Stimulated activated CD8-positive, alpha-beta memory T cell treated with anti-CD3 and anti-CD28 coated beads, Interleukin-12 subunit alpha, Interleukin-12 subunit beta, amount 100 ng/mL, for 1 hour (primary cell): ENCODE results near the gene KRT13.
"Not testable (repeated sequence)": the region's sequence is repeated elsewhere in the genome, so short reads cannot be mapped to it uniquely, and the experiment has no call there.

ENCODE experiments used
- DNase-seq: peaks from one replicate; pipeline ENCODE4 v3.0.0-alpha.2; 2020; ENCODE audit warnings: low read depth

The KRT13 gene

DNA sequence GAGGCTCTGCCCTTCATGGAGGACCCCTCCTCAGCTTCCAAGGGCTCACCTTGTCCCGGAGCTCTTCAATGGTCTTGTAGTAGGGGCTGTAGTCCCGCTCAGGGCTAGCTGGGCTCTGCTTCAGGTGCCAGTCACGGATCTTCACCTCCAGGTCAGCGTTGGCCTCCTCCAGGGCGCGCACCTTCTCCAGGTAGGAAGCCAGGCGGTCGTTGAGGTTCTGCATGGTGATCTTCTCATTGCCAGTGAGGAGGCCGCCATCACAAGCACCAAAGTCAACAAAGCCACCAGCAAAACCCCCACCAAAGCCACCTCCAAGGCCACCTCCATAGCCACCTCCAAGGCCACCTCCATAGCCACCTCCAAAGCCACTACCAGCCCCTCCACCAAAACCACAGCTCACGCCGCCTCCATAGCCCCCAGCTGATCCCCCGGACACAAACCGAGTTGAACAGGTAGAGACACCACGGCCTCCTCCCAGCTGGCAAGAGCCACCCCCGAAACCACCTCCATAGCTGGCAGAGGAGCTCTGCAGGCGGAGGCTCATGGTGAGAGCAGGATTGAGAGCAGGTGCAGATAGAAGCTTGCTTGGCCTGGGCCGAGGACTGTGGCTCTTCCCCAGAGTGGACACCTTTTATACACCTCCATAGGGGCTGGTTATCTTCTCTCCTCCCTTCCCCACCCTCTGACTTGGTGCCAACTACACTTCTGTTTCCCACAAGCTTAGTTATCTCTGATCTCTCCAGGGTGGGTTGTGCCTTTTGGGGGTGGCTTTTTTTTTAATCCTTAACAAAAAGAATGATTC is at the start of gene KRT13:
KRT13 (minus strand) TSS at position 606 of the 802 bp plus-strand sequence; CDS start at position 544, 62 bp downstream.
- no peak for DNase-seq

DNA sequence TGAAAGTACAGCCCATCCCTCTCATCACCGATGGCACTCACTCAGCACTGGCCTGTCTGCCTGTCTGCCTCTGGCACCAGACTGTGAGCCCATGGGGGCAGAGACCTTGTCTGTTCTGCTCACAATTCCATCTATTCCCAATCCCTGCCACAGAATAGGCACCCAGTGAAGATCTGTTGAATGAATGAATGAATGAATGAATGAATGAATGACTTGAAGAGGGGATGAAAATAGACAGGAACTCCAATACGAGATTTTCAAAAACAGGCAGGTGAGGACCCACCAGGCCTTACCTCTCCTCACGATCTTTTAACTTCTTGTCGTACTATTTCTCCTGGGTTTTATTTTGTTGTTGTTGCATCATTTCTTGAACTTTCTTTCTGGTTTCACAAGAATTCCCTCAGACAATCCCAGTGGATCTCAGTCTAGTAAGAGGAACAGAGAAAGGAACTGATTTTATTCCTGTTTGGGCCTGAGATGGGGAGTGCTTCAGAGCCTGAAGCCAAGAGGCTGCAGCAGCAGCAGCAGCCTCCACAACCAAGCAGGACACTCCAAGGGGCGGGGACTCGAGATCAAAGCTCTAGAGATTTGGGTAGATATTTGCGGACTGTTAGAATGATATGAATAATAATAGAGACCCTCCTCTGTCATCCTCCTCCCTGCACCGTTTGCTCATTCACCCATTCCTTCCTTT is 48.7 kb upstream of the KRT13 start:
- DNase-seq: no peak

- no peak for DNase-seq
These were observed 47.8 kb upstream of the KRT13 start for GRCh38 chr17:41553176-41553575.

DNA sequence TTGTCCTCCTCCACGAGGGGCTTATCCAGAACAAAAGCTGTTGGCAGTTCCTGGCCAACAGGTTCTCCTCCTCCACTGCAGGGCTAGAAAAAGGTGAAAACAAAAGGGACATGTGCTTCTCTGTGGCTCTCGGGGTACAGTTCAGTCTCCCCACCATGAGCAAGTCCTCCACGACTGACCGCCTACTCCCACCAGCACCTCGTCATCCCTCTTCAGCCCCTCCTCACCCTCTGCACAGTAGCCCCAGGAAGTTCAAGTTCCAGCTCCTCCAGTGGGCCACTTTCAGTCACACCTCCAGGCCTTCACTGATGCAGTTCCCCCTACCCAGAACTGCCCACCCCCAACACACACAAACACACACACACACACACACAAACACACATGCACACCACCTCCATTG is 47.0 kb upstream of the KRT13 start:
- no peak for DNase-seq

DNA sequence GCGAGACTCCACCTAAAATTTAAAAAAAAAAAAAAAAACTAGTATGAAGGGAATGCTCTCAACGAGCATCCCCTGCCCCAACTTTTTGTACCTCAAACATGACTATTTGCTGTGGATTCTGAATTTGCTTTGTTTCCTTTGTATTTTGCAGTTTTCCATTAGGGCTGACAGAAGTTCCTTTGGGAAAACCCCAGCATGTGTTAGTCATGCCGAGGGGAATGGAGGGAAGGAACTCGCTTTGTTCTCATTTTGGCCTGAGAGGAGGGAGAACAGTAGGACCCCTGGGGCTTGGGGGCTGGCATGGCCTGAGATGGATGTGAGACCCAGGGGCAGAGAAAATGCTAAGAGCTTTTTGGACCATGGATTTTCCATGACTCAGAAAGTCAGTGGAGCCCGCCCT is 46.0 kb upstream of the KRT13 start:
- DNase-seq: no peak

DNA sequence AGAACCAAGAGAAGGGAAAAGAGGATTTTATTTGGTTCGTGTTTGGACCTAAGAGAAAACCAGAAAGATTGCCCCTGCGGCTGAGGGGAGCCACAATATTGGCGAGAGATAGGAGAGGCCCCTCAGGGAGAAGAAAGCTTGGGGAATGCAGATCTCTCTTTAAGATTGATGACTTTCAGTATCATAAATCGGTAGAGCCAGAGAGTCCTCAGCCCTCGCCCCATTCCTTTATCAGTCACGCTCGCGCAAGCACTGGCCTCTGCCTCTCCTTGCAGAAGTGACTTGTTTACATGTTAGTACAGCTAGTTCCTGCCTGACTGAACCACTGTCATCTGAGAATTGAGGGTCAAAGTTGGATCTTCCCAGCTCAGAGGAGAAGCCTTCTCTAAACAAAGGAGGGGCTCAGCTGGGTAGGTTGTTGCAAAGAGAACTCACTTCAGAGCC is 44.2 kb upstream of the KRT13 start:
- DNase-seq: no peak

- DNase-seq: peak; percentile 72
These were observed 43.6 kb upstream of the KRT13 start for GRCh38 chr17:41548844-41549595.

DNA sequence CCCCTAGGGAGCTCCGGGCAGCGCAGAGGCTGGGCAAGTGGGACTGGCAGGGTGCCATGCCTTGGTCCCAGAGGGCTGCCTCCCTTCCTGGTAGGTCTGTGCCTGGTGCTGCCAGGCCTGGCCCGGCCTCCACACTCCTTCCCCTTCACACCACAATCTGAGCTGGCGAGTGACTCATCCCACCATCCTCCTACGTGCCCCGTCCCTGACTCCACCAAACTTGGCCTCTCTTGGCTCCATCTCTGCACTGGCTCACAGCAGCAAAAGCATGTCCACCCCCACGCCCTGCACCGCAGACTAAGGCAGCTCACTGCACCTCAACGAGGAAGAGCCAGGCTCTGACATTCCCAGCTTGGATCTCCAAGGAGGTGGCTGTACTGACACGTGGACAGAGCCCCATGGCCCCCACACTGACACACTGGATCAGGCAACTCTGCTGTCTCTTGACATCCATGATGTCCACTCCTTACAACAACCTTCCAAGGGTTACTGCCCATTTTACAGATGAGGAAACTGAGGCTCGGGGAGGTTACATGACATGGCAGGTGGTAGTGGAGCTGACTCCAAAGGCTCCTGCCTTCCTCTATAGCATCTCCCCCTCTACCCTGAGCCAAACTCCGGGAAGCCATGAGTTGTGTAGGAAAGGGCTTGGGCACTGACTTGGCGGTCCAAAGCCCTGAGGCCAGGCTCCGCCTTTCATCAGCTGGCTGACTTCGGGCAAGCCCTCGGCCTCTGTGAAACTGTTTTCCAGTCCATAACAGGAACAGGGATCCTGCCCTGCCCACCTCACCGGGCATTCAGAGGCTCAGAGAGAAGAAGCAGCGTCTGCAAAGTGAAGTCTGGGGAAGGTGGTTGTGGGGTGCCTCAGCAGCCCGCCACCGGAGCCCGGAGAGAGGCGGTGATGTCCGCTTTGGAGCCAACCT is 42.8 kb upstream of the KRT13 start:
- DNase-seq: peak; percentile 12

- no peak for DNase-seq
These were observed 42.0 kb upstream of the KRT13 start for GRCh38 chr17:41547378-41547841.

DNA sequence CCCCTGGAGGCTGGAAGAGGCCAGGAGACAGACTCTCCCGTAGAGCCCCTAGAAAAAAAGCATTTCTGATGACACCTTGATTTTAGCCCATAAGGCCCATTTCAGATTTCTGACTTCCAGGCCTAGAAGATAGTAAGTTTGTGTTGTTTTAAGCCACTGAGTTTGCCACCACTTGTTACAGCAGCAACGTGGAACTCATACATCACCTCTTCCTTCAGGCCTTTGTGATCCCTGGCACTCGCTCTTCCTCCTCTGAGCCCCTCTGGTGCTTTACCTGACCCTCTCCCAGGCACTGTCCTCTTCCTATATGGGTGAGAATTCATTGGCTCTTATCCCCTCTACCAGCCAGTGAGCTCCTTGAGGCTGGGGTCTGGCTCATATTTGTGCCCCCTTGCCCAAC is 41.4 kb upstream of the KRT13 start:
- DNase-seq: no peak

DNA sequence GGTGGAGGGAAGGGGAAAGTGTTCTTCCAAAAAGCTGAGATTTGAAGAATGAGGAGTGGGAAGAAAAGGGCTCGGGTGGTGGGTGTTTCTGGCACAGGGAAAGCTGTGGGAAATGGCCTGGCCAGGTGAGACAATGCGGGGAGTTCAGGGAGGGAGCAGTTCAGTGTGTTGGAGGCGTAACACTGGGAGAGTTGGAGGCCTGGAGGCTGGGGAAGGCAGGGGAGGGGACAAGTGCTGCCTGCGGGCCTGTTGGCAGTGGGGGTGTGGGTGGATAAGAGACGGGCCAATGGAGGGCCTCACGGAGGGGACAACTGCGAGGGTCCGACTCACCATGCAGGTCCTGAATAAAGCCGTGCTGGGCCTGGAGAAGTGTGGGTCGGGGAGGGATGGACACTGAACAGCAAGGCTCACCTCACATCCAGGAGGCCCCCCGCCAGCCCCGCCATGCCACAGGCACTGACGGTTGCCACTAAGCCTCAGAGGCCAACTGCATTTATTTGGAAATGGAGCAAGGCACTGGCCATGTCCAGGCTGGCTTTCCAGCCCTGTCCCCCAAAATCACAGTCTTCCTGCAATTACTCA is 40.5 kb upstream of the KRT13 start:
- DNase-seq: no peak

DNA sequence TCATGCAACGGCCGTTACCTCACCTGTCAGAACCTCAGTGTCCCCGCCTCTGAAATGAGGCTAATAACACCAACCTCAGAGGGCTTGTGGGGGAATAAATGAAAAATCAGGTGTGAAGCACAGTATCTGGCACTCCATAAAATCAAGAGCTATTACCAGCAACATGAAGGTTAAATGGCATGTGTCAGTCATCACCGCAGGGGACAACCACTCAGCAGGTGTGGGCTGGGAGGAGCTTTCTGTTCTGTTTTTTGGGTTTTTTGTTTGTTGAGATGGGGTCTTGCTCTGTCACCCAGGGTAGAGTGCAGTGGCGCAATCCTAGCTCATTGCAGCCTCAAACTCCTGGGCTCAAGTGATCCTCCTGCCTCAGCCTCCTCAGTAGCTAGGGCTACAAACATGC is 39.5 kb upstream of the KRT13 start:
- DNase-seq: no peak

- no peak for DNase-seq
These were observed 39.1 kb upstream of the KRT13 start for GRCh38 chr17:41544491-41544892.

DNA sequence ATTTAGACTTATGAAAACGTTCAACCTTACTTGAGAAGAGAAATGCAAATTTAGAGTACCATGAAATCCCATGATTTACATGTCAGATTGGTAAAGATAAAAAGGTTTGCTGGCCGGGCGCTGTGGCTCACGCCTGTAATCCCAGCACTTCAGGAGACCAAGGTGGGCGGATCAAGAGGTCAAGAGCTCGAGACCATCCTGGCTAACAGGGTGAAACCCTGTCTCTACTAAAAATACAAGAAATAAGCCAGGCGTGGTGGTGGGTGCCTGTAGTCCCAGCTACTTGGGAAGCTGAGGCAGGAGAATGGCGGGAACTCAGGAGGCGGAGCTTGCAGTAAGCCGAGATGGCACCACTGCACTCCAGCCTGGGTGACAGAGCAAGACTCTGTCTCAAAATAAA is 37.4 kb upstream of the KRT13 start:
- DNase-seq: not testable (repeated sequence)

DNA sequence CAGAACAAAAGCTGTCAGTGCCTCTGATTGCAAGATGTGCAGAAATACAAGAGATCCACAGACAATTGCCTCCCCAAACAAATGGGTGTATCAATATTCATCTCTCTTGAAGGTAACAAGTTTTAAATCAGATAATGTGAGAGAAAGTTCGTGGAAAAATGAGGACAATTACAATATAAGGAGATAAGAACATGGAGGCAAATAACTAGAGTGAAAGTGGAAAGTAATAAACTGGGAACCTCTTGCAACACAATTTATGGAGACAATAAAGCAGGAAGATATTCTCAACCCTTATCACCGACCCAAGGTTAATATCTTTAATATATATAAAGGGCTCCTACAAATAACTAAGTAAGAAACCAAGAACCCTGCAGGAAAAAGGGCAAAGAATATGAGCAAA is 36.9 kb upstream of the KRT13 start:
- DNase-seq: no peak

DNA sequence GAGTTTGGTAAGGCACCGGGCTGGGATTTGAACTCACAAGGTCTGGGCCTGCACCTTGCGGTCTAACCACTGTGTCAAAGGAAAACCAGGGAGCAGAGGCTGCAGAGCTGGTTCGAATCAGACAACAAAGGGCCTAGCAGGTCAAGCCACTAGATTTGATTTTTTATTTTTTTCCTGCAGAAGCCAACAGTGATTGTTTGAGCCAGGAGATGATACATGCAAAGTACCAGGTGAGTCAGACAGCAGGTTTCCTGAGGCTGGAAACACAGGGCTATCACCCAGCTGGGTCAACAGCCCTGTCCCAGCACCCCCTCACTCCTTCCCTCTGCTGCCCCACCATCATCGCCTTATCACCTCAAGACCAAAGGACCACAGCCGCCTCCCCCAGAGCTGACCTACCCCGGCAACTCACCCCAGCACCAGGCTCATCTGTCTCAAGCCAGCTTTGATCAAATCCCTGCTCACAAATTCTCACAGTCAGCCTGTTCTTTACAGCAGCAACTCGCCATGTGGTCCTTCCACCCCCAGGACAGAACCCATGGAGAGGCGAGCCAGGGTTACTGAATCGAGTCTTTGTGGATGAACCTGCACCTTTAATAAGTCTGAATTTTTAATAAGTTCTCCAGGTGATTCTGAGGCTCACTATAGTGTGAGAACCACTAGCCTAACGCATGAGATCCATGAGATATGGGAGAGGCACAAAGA is 35.7 kb upstream of the KRT13 start:
- no peak for DNase-seq

DNA sequence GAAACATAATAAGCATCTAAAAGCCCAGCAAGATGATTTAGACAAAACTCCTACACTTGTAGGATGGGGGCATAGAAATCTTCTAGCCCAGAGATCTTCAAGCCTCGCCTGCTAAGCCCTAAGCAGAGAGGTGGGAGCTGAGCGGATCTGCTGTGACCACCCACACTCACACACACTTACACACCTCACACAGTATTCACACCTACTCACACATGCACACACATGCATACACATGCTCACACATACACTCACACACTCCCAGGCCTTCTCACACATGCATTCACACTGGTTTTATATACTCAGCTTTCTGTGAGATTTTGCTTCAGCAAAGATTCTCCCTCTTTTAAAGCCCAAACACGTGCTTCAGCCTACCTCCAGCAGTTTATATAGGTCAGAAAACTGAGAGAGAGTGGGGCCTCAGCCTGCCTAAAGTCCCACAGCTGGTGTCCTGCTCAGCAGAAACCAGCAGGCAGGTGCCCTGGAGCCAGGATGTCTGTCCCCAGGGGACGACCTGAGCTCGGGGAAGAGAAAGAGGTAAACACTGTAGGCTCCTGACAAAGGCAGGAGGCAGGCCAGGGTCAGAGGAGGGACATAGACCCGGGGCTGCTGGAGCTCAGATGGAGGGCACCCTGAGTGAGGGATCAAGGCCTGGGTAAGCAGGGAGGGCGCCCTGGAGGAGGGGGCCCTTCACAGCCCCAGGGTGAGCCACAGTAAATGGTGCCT is 34.7 kb upstream of the KRT13 start:
- no peak for DNase-seq

DNA sequence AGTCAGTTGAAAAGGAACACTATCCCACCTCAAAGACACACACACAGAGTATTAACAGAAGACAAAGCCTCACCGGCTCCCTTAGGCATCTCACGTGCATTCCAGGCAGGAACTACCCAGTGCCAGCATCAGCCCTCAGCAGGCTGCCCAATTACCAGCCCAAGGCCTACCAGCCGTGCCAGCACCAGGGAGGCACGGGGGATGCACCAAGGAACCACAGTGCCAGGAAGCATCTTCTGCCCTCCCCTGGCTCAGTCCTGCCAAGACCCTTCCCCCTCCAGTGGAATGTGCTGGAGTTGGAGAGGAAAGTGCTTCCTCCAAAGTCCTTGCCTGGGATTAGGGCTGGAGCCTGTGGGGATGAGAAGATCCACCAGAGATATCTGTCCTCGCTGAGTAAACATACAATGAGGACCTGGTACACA is 33.7 kb upstream of the KRT13 start:
- DNase-seq: no peak

DNA sequence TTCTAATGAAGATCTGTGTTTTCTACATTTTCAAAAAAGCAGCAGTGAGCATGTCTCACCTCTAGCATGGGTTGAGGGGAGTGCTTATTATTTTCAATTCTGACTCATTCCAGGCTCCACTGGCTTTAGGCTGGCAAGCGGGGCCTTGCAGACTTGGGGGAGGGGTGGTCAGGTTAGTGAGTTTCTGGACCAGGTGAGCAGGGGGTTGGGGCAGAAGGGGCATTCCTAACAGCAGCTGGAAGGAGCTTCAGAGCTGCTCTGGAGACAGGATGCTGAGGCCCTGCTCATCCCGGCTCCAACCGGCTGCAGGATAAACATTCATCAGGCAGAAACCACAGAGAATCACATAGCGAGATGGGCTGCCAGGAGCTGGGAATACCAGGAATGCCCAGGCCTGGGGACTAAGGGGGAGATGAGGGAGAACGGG is 33.2 kb upstream of the KRT13 start:
- no peak for DNase-seq

DNA sequence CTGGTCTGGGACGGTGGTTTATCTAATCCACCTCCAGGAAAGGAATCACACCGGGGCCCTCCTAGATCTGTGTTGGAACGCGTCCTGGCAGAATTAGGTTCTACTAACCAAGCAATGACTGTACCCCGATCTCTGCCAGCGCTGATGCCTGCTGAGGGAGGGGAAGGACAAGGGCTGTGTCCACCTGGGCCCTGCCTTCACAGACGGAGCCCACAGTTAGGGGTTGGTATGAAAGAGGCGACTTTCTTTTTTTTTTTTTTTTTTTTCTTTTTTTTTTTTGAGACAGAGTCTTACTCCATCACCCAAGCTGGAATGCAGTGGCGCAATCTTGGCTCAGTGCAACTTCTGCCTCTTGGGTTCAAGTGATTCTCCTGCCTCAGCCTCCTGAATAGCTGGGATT is 32.6 kb upstream of the KRT13 start:
- no peak for DNase-seq
